HEK293 (cell line): ENCODE data around the gene MRGPRE.

Experiments used
- CTCF ChIA-PET: fragments of 350-600 bp; formaldehyde crosslinking; extraction: SDS; loops from one replicate; lab custom pipeline; 2021; ENCODE audit warnings: antibody characterized with exemption; lab: Yijun Ruan, JAX
- POLR2A ChIA-PET: fragments of 300-600 bp; formaldehyde crosslinking; extraction: SDS; loops from one replicate; lab custom pipeline; 2020; ENCODE audit warnings: antibody characterized with exemption, inconsistent platforms; lab: Yijun Ruan, JAX
- H3K27ac ChIP-seq: fragments of 200-500 bp; sonication (Bioruptor generic); 2 replicates; pipeline ENCODE4 v1.5.1; 2014; ENCODE audit warnings: low read depth, low read length, control low read depth, inconsistent platforms; ENCODE audit errors: extremely low read depth
- H3K36me3 ChIP-seq, 2 experiments: fragments of 200-500 bp in 1 of 2; sonication (Bioruptor generic) in 1 of 2; 1 replicate in 1 of 2; 2 replicates in 1 of 2; pipeline ENCODE4 v1.5.1; 2014 to 2017; ENCODE audit warnings: inconsistent platforms in 2 of 2, low read length in 2 of 2; ENCODE audit not compliant: control insufficient read depth in 2 of 2, insufficient read depth in 1 of 2
- H3K4me1 ChIP-seq: fragments of 200-500 bp; sonication (Bioruptor generic); 2 replicates; pipeline ENCODE4 v1.5.1; 2014; ENCODE audit warnings: mild to moderate bottlenecking, low read length, inconsistent platforms; ENCODE audit not compliant: control insufficient read depth, insufficient read depth
- H3K4me3 ChIP-seq: 2 replicates; pipeline ENCODE4 v1.5.1; 2011; ENCODE audit warnings: low read depth, mild to moderate bottlenecking, control low read depth, low read length, moderate library complexity
- H3K9me3 ChIP-seq: fragments of 200-500 bp; sonication (Bioruptor generic); 2 replicates; pipeline ENCODE4 v1.5.1; 2014; ENCODE audit warnings: low read depth, low read length, inconsistent platforms; ENCODE audit not compliant: control insufficient read depth, insufficient read depth
- AEBP2 ChIP-seq: fragments of 450-650 bp; formaldehyde crosslinking; IDR thresholded peaks from 2 replicates; pipeline ENCODE4 v1.5.1; 2016; ENCODE audit warnings: missing biosample characterization, missing genetic modification characterization, borderline replicate concordance
- ATF2 ChIP-seq: fragments of 450-650 bp; formaldehyde crosslinking; IDR thresholded peaks from 2 replicates; pipeline ENCODE4 v1.5.1; 2016; ENCODE audit warnings: missing biosample characterization, missing genetic modification characterization, low read depth
- GLI2 ChIP-seq: fragments of 450-650 bp; formaldehyde crosslinking; IDR thresholded peaks from 2 replicates; pipeline ENCODE4; 2017; ENCODE audit warnings: missing biosample characterization, missing genetic modification characterization, low read depth, borderline replicate concordance
- GLIS2 ChIP-seq: fragments of 450-650 bp; formaldehyde crosslinking; IDR thresholded peaks from 2 replicates; pipeline ENCODE4 v1.5.1; 2016; ENCODE audit warnings: missing biosample characterization, missing genetic modification characterization
- TCF7L2 ChIP-seq: IDR thresholded peaks from 2 replicates; pipeline ENCODE4 v1.6.1; 2011; ENCODE audit warnings: low read depth, mild to moderate bottlenecking, inconsistent platforms, low read length, moderate library complexity, borderline replicate concordance
- YY1 ChIP-seq: fragments of 450-650 bp; formaldehyde crosslinking; IDR thresholded peaks from 2 replicates; pipeline ENCODE4 v1.5.1; 2018; ENCODE audit warnings: missing biosample characterization, missing genetic modification characterization
- ZFP41 ChIP-seq: fragments of 450-650 bp; formaldehyde crosslinking; IDR thresholded peaks from 2 replicates; pipeline ENCODE4 v1.5.1; 2016; ENCODE audit warnings: missing biosample characterization, missing genetic modification characterization, borderline replicate concordance
- ZNF248 ChIP-seq: fragments of 450-650 bp; formaldehyde crosslinking; IDR thresholded peaks from 2 replicates; pipeline ENCODE4 v1.5.1; 2017; ENCODE audit warnings: missing biosample characterization, missing genetic modification characterization
- ZNF266 ChIP-seq: fragments of 450-650 bp; formaldehyde crosslinking; IDR thresholded peaks from 2 replicates; pipeline ENCODE4 v1.5.1; 2016; ENCODE audit warnings: missing biosample characterization, missing genetic modification characterization, low read depth
- ZNF350 ChIP-seq: fragments of 450-650 bp; formaldehyde crosslinking; IDR thresholded peaks from 2 replicates; pipeline ENCODE4 v1.5.0; 2017; ENCODE audit warnings: missing biosample characterization, mild to moderate bottlenecking, missing genetic modification characterization
- ZNF501 ChIP-seq: fragments of 450-650 bp; formaldehyde crosslinking; IDR thresholded peaks from 2 replicates; pipeline ENCODE4 v1.5.1; 2016; ENCODE audit warnings: missing biosample characterization, missing genetic modification characterization
- ZNF513 ChIP-seq: fragments of 450-650 bp; IDR thresholded peaks from 2 replicates; pipeline ENCODE4 v1.5.1; 2018; ENCODE audit warnings: missing biosample characterization, missing genetic modification characterization
- ZNF544 ChIP-seq: fragments of 450-650 bp; formaldehyde crosslinking; IDR thresholded peaks from 2 replicates; pipeline ENCODE4 v1.5.0; 2017; ENCODE audit warnings: missing biosample characterization, missing genetic modification characterization
- ZNF626 ChIP-seq: fragments of 450-650 bp; sonication (Bioruptor Pico); formaldehyde crosslinking; IDR thresholded peaks from 2 replicates; pipeline ENCODE4 v1.5.1; 2018; ENCODE audit warnings: missing biosample characterization, missing genetic modification characterization, inconsistent platforms
- ZNF707 ChIP-seq: fragments of 450-650 bp; formaldehyde crosslinking; IDR thresholded peaks from 2 replicates; pipeline ENCODE4 v1.5.1; 2016; ENCODE audit warnings: missing biosample characterization, missing genetic modification characterization
- ZSCAN30 ChIP-seq: fragments of 450-650 bp; IDR thresholded peaks from 2 replicates; pipeline ENCODE4 v1.5.1; 2018; ENCODE audit warnings: missing biosample characterization, mild to moderate bottlenecking, missing genetic modification characterization, moderate library complexity

The MRGPRE gene

GRCh38 chr11:3206922-3207204 is 25.4 kb downstream of the MRGPRE start:
- ChIA-PET POLR2A (no interaction called here), CTCF (interaction anchor here (1.6 kb wide), 1 partner anchor 11 kb away, joined by 7 read pairs; no protein-coding TSS in a partner anchor)
- H3K27ac ChIP-seq: no peak overlapping the region
- no peak for TF ChIP-seq ZNF350 (tag by site-specific recombination)
- TF ChIP-seq ZSCAN30 (tag by site-specific recombination): no peak
- peak; percentile 94 for TF ChIP-seq ZNF513 (tag by site-specific recombination)
- no peaks in the 10 kb centered on the region for H3K9me3 ChIP-seq
- H3K36me3 ChIP-seq: no peaks in the 10 kb centered on the region
- H3K4me1 ChIP-seq: no peaks in the 10 kb centered on the region
- H3K4me3 ChIP-seq: no peak overlapping the region

- 0 out of 2 replicates have a peak, but pooled peaks have one; percentile 9 for TF ChIP-seq ZNF707 (tag by site-specific recombination)
- TF ChIP-seq AEBP2 (tag by site-specific recombination): no peak
- TF ChIP-seq ZFP41 (tag by site-specific recombination): no peak
- ChIA-PET POLR2A (no interaction called here), CTCF (interaction anchor here (1.2 to 1.6 kb wide), 2 partner anchors 11 kb away, joined by 6 to 7 read pairs; no protein-coding TSS in a partner anchor)
- Histone ChIP-seq H3K36me3 (no peaks in the 10 kb centered on the region), H3K27ac (no peak overlapping the region), H3K9me3 (no peaks in the 10 kb centered on the region), H3K4me1 (no peaks in the 10 kb centered on the region), H3K4me3 (no peak overlapping the region)
Observed at GRCh38 chr11:3206156-3206921, 25.9 kb downstream of the MRGPRE start.

- Histone ChIP-seq H3K4me3 (no peak overlapping the region), H3K36me3 (no peaks in the 10 kb centered on the region), H3K27ac (no peak overlapping the region), H3K9me3 (no peaks in the 10 kb centered on the region), H3K4me1 (no peaks in the 10 kb centered on the region)
- TF ChIP-seq ZNF626 (tag by site-specific recombination) (no peak), TCF7L2 (no peak), ZNF501 (tag by site-specific recombination) (no peak), GLI2 (tag by site-specific recombination) (no peak), ATF2 (tag by site-specific recombination) (no peak), ZNF266 (tag by site-specific recombination) (no peak), YY1 (tag by site-specific recombination) (no peak), ZNF248 (tag by site-specific recombination) (no peak), ZNF544 (tag by site-specific recombination) (no peak), GLIS2 (tag by site-specific recombination) (no peak)
- CTCF ChIA-PET: interaction anchor here (1.2 kb wide), 1 partner anchor 10 kb away, joined by 6 read pairs; no protein-coding TSS in a partner anchor
- POLR2A ChIA-PET: no interaction called here
Observed at GRCh38 chr11:3205261-3206155, 26.7 kb downstream of the MRGPRE start.
